SH-SY5Y (cell line): Measurements from ENCODE around the gene RBMS3.

Source experiments
- GATA2 ChIP-seq: IDR thresholded peaks from 2 replicates; pipeline ENCODE4 v1.6.1; 2011; ENCODE audit warnings: mild to moderate bottlenecking, low read depth, low read length
- GATA3 ChIP-seq: IDR thresholded peaks from 2 replicates; pipeline ENCODE4 v1.6.1; 2011; ENCODE audit warnings: low read depth, mild to moderate bottlenecking, low read length, moderate library complexity

DNA sequence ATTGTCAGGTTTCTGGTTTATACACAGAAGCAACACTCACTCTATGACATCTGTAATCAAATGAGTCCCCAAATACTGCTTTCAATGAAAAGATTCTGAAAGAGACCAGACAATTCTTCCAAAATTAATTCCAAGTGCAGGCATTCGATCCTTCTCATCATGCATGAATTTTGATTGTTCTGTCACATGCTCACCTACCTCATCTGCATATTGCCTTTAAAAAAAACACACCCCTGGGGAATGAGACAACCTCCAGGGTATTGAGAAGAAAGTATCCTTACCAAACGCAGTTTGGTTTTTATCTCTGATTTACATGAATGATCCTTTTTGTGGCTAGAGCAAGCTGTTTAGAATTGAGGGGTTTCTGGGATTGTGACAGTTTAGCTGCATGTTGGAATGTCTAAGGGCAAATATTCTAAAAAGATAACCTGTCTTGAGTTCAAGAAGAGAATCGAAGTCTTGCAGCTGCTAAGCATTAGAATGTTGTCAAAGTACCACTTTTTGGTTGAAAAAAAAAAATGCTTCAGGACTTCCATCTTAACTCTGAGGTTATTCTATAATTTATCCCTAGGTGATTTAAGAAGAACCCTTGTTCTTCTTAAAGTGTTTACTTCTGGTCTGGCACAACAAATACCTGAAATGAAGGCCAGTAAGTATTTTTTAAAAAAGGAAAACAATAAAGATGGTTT is 653.1 kb downstream of the RBMS3 start:
- TF ChIP-seq GATA2 (no peak), GATA3 (no peak)
